ENCODE results near the gene KRT34.

GRCh38 chr17:41402161-41402560 lies 20.1 kb upstream of the KRT34 start:
- TF ChIP-seq CTCF (IDR thresholded peaks at IDR 0.05) = no peak
- no peak for TF ChIP-seq POLR2A (IDR thresholded peaks at IDR 0.05)
